ENCODE measurements around the gene GLCCI1. TPM values are rescaled to one million over a fixed set of nuclear protein-coding genes. Genes with fewer than 3 reads are reported as not detected.
"Not testable (repeated sequence)": the region's sequence is repeated elsewhere in the genome, so short reads cannot be mapped to it uniquely, and the experiment has no call there.

The GLCCI1 gene
- total RNA-seq, 2 donors from 2014 or later: 5.8 to 15.6 TPM

DNA sequence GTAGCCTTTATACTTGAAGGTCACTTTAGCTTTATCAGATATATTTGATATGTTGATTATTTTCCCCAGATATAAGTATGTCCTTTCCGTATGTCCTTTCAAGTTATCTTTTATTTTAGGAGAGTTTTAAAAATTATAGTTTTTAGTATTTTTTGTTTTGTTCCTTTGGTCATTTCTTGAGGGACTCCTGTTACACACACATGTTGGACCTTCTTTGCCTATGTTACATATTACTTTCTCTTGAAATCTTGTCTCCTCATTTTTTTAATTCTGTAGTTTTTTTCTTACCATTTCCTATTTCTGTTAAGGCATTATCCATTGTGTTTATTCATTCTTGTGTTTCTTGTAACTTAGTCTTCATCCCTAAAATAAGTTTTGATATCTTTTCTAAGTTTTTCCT, 23.9 kb downstream of the GLCCI1 start:
- ATAC-seq (ENCODE audit: insufficient number of reproducible peaks, low FRiP score, low read depth) (no peak), DNase-seq (ENCODE audit: low spot score) (no peak)
- peaks cover 18% of the 10 kb centered on the region for H3K9me3 ChIP-seq
- H3K4me1 ChIP-seq (ENCODE audit: control insufficient read depth in 1 of 2, low read depth in 2 of 2): no peaks in the 10 kb centered on the region
- no peaks in the 10 kb centered on the region for H3K36me3 ChIP-seq
- H3K27me3 ChIP-seq (replicated peaks; ENCODE audit: insufficient read depth): no peaks in the 10 kb centered on the region
- no peak overlapping the region for H3K27ac ChIP-seq
- TF ChIP-seq, protein P1, sequence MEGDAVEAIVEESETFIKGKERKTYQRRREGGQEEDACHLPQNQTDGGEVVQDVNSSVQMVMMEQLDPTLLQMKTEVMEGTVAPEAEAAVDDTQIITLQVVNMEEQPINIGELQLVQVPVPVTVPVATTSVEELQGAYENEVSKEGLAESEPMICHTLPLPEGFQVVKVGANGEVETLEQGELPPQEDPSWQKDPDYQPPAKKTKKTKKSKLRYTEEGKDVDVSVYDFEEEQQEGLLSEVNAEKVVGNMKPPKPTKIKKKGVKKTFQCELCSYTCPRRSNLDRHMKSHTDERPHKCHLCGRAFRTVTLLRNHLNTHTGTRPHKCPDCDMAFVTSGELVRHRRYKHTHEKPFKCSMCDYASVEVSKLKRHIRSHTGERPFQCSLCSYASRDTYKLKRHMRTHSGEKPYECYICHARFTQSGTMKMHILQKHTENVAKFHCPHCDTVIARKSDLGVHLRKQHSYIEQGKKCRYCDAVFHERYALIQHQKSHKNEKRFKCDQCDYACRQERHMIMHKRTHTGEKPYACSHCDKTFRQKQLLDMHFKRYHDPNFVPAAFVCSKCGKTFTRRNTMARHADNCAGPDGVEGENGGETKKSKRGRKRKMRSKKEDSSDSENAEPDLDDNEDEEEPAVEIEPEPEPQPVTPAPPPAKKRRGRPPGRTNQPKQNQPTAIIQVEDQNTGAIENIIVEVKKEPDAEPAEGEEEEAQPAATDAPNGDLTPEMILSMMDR (IDR thresholded peaks at IDR 0.05): no peak
- H3K4me3 ChIP-seq: no peak overlapping the region

- H3K27ac ChIP-seq; H3K4me1 ChIP-seq (ENCODE audit: control insufficient read depth in 1 of 2, low read depth in 2 of 2); H3K27me3 ChIP-seq (replicated peaks; ENCODE audit: insufficient read depth); ATAC-seq (ENCODE audit: insufficient number of reproducible peaks, low FRiP score, low read depth); H3K4me3 ChIP-seq; DNase-seq (ENCODE audit: low spot score); H3K36me3 ChIP-seq: not testable (repeated sequence)
- H3K9me3 ChIP-seq: peaks cover 20% of the 10 kb centered on the region
These were observed 26.8 kb downstream of the GLCCI1 start for GRCh38 chr7:7995348-7995747.

GRCh38 chr7:7996568-7996967, 28.0 kb downstream of the GLCCI1 start:
- Histone ChIP-seq H3K27me3 (replicated peaks; ENCODE audit: insufficient read depth) (no peaks in the 10 kb centered on the region), H3K9me3 (peaks cover 29% of the 10 kb centered on the region), H3K4me1 (ENCODE audit: control insufficient read depth in 1 of 2, low read depth in 2 of 2) (no peaks in the 10 kb centered on the region), H3K36me3 (no peaks in the 10 kb centered on the region), H3K4me3 (no peak overlapping the region), H3K27ac (no peak overlapping the region)
- TF ChIP-seq, protein P1 (IDR thresholded peaks at IDR 0.05): no peak
- ATAC-seq (ENCODE audit: insufficient number of reproducible peaks, low FRiP score, low read depth) (no peak), DNase-seq (ENCODE audit: low spot score) (no peak)

GRCh38 chr7:8000315-8000941, 31.8 kb downstream of the GLCCI1 start:
- Histone ChIP-seq H3K27me3 (replicated peaks; ENCODE audit: insufficient read depth) (no peaks in the 10 kb centered on the region), H3K4me3 (no peak overlapping the region), H3K27ac (no peak overlapping the region), H3K4me1 (ENCODE audit: control insufficient read depth in 1 of 2, low read depth in 2 of 2) (no peaks in the 10 kb centered on the region), H3K36me3 (peaks cover 2% of the 10 kb centered on the region), H3K9me3 (peaks cover 13% of the 10 kb centered on the region)
- DNase-seq (ENCODE audit: low spot score) (no peak), ATAC-seq (ENCODE audit: insufficient number of reproducible peaks, low FRiP score, low read depth) (no peak)
- TF ChIP-seq, protein P1 (IDR thresholded peaks at IDR 0.05): no peak

DNA sequence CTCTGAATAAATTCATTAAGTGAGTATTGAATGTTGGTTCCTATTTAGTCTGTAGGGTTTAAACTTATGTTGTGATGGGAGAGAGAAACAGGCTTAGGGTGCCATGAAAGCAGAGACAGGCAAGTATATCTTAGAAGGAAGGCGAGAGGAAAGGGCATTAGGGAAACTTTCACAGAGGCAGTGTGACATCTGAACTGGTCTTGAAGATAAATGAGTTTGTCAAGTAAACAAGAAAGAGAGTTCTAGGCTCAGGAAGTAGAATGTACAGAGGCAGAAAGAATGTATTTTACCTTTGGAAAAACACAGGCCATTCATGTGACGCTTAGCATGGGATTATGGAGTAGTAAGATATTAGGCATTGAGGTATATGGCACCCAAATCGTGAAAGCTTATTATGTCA, 34.5 kb downstream of the GLCCI1 start:
- H3K4me1 ChIP-seq (ENCODE audit: control insufficient read depth in 1 of 2, low read depth in 2 of 2): no peaks in the 10 kb centered on the region
- DNase-seq (ENCODE audit: low spot score): no peak
- H3K27ac ChIP-seq: no peak overlapping the region
- TF ChIP-seq, protein P1 (IDR thresholded peaks at IDR 0.05): no peak
- ATAC-seq (ENCODE audit: insufficient number of reproducible peaks, low FRiP score, low read depth): no peak
- no peak overlapping the region for H3K4me3 ChIP-seq
- no peaks in the 10 kb centered on the region for H3K27me3 ChIP-seq (replicated peaks; ENCODE audit: insufficient read depth)
- H3K9me3 ChIP-seq: peaks cover 13% of the 10 kb centered on the region
- peaks cover 6% of the 10 kb centered on the region for H3K36me3 ChIP-seq

DNA sequence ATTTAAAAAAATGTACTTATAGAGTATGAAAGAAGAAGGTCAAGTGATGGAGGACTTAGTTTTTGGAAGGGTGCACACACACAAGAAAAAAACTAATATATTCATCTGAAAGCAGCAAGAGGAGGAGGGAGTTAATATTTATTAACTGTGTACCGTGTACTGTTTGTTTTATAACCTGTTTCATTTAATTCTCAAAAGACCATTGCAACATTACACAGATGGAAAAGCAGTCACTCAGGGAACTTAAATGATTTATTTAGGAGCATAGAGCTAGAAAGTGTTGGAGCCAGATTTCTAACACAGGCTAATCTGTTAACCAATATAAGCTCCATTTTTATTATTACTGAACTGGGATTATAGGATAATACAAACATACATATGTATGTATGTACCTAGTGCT, 36.7 kb downstream of the GLCCI1 start:
- H3K9me3 ChIP-seq: peaks cover 11% of the 10 kb centered on the region
- H3K4me1 ChIP-seq (ENCODE audit: control insufficient read depth in 1 of 2, low read depth in 2 of 2): peaks cover 0 to 3% of the 10 kb centered on the region in 2 donors
- H3K4me3 ChIP-seq: no peak overlapping the region
- H3K27ac ChIP-seq: no peak overlapping the region
- no peak for DNase-seq (ENCODE audit: low spot score)
- no peak for ATAC-seq (ENCODE audit: insufficient number of reproducible peaks, low FRiP score, low read depth)
- TF ChIP-seq, protein P1 (IDR thresholded peaks at IDR 0.05): no peak
- peaks cover 6% of the 10 kb centered on the region for H3K36me3 ChIP-seq
- no peaks in the 10 kb centered on the region for H3K27me3 ChIP-seq (replicated peaks; ENCODE audit: insufficient read depth)
